Esophagus muscularis mucosa (tissue), 3 donors: Measurements from ENCODE around the gene FGF12.

Experiments used
- CTCF ChIP-seq, 3 experiments: fragments of 200-600 bp in 2 of 3; fragments of 450-650 bp in 1 of 3; sonication (generic) in 2 of 3; IDR thresholded peaks; one replicate each; pipeline ENCODE4 v1.5.1; 2017 to 2019; ENCODE audit warnings: antibody characterized with exemption in 3 of 3, mild to moderate bottlenecking in 2 of 3, moderate library complexity in 1 of 3
- POLR2A ChIP-seq: fragments of 450-650 bp; IDR thresholded peaks from one replicate; pipeline ENCODE4 v1.6.1; 2017; ENCODE audit warnings: antibody characterized with exemption, moderate library complexity, mild to moderate bottlenecking, low read depth

GRCh38 chr3:192621909-192622308 is 105.4 kb downstream of the FGF12 start:
- TF ChIP-seq CTCF (IDR thresholded peaks at IDR 0.05) (no peak), POLR2A (no peak)
